NT2/D1 (cell line): ENCODE data around the gene RB1.

Experiments used
- DNase-seq: peaks from one replicate; pipeline ENCODE4 v3.0.0-alpha.2; 2011; ENCODE audit warnings: low read depth, low spot score
- H3K27me3 ChIP-seq: 2 replicates; pipeline ENCODE4 v1.6.0; 2011; ENCODE audit warnings: mild to moderate bottlenecking; ENCODE audit not compliant: insufficient read length, insufficient read depth
- H3K36me3 ChIP-seq: 2 replicates; pipeline ENCODE4 v1.6.1; 2011; ENCODE audit warnings: mild to moderate bottlenecking, low read length, mixed read lengths; ENCODE audit not compliant: insufficient read depth, insufficient read length
- H3K4me1 ChIP-seq: 2 replicates; pipeline ENCODE4 v1.5.1; 2011; ENCODE audit not compliant: insufficient read depth, insufficient read length
- H3K4me3 ChIP-seq: 2 replicates; pipeline ENCODE4 v1.5.1; 2011; ENCODE audit warnings: low read depth; ENCODE audit not compliant: insufficient read length
- H3K9ac ChIP-seq: 2 replicates; pipeline ENCODE4 v1.6.0; 2011; ENCODE audit warnings: low read depth; ENCODE audit not compliant: insufficient read length
- H3K9me3 ChIP-seq: 2 replicates; pipeline ENCODE4 v1.5.1; 2011; ENCODE audit warnings: mild to moderate bottlenecking, low read length; ENCODE audit not compliant: insufficient read depth
- SUZ12 ChIP-seq: IDR thresholded peaks from 2 replicates; pipeline ENCODE4 v1.6.1; 2011; ENCODE audit not compliant: insufficient read length, insufficient read depth; ENCODE audit errors: extremely low read depth
- YY1 ChIP-seq: IDR thresholded peaks from 2 replicates; pipeline ENCODE4 v1.6.1; 2011; ENCODE audit not compliant: insufficient read length, insufficient read depth
- ZNF274 ChIP-seq: IDR thresholded peaks from 2 replicates; pipeline ENCODE4 v1.6.1; 2011; ENCODE audit warnings: mild to moderate bottlenecking, low read depth, low read length

The RB1 gene

GRCh38 chr13:48263196-48263595 is 40.4 kb upstream of the RB1 start:
- Histone ChIP-seq H3K27me3 (no peaks in the 10 kb centered on the region), H3K9ac (no peak overlapping the region), H3K9me3 (no peaks in the 10 kb centered on the region), H3K36me3 (peaks cover 59% of the 10 kb centered on the region), H3K4me1 (peaks cover 6% of the 10 kb centered on the region), H3K4me3 (no peak overlapping the region)
- TF ChIP-seq SUZ12 (no peak), ZNF274 (no peak), YY1 (no peak)
- DNase-seq = peak; percentile 5

DNA sequence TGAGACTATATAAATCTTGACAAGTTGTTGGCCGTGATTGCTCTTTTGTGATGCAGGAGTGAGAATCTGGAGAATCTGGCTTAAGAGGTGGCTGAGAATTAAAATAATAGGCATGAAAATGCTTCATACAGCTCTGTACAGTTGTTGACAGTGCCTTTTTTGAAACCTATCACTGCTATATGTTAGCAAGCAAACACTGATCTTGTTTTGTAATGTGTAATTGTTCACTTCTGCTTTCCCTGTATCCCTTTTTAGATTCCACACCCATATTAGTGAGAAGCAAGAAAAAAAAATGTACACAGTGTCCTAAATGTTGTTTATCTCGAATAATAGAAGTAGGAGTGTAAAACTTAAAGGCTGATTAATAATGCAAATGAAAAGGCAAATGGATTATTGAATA is 39.5 kb upstream of the RB1 start:
- H3K4me3 ChIP-seq = no peak overlapping the region

GRCh38 chr13:48265217-48265815 is 38.2 kb upstream of the RB1 start:
- peaks cover 49% of the 10 kb centered on the region for H3K36me3 ChIP-seq
- no peak overlapping the region for H3K9ac ChIP-seq
- no peak for DNase-seq
- TF ChIP-seq YY1 (no peak), SUZ12 (no peak), ZNF274 (no peak)
- no peak overlapping the region for H3K4me3 ChIP-seq
- H3K9me3 ChIP-seq = no peaks in the 10 kb centered on the region
- H3K27me3 ChIP-seq = no peaks in the 10 kb centered on the region
- peaks cover 6% of the 10 kb centered on the region for H3K4me1 ChIP-seq

More for the DNA sequence above, 39.5 kb upstream of the RB1 start:
- DNase-seq = no peak
- Histone ChIP-seq H3K9ac (no peak overlapping the region), H3K27me3 (no peaks in the 10 kb centered on the region), H3K4me1 (peaks cover 6% of the 10 kb centered on the region), H3K36me3 (peaks cover 52% of the 10 kb centered on the region), H3K9me3 (no peaks in the 10 kb centered on the region)
- TF ChIP-seq SUZ12 (no peak), ZNF274 (no peak), YY1 (no peak)

DNA sequence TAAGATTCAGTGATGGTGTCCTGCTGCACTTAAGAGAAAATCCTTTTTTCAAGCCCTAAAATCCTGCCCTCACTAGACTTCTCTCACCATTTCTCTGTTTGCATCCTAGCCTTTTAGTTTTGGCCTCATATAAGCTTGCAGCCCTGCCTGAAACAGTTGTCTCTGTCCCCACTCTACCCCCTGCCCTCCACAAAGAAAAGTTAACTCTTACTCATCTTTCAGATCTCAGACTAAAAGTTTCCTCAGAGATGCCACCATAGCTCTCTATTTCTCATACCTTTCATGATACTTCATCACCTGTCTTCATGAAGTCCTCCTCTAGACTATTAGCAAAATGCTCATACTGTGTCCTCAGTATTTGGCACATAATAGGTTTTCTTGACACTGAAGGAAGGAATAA is 37.4 kb upstream of the RB1 start:
- no peak for TF ChIP-seq ZNF274
- no peak for TF ChIP-seq SUZ12
- no peak for TF ChIP-seq YY1
- Histone ChIP-seq H3K36me3 (peaks cover 40% of the 10 kb centered on the region), H3K4me1 (peaks cover 6% of the 10 kb centered on the region), H3K9ac (no peak overlapping the region), H3K9me3 (no peaks in the 10 kb centered on the region), H3K4me3 (no peak overlapping the region), H3K27me3 (no peaks in the 10 kb centered on the region)
- no peak for DNase-seq

DNA sequence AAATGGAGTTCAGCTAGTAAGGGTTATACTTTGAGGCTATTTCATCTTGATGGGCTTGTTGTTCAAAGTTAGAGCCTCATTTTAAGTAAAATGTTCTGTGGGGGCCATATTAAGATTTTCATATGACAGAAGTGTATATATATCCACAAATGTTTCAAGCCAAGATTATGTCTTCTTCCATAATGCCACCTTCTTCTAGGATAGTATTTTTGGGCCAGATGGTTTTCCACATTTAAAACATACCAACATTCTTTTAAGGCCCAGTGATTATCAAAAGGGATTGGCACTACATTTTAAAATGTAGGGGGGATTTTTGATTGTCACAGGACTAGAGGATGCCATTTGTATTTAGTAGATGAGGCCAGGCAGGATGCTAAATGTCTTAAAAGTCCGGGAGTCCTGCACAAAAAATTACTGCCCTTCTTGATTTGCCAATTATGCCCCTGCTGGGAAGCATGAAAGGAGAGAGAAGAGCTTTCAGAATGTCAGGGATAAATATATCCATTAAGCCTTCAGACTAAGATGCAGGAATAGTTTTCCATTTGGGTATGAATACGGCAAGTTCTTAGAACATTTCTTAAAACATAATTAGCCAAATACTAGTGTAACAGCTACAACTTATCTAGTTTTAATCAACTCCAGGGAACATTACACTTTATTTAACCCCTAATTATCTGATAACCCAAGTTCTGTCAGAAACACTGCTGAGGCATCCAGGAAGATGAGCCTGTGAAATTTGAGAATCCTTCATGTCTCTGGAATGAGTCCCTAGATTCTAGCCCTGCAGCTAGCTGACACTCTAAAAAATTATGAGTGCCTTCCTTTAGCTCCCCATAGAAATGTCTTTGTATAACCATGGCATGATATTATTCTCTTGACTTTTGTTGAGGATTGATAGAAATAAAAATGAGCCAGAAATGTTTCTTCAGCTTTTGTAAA is 36.6 kb upstream of the RB1 start:
- H3K9me3 ChIP-seq = no peaks in the 10 kb centered on the region
- H3K4me1 ChIP-seq = peaks cover 6% of the 10 kb centered on the region
- H3K27me3 ChIP-seq = no peaks in the 10 kb centered on the region
- peaks cover 34% of the 10 kb centered on the region for H3K36me3 ChIP-seq
- DNase-seq = no peak
- TF ChIP-seq ZNF274 (no peak), YY1 (no peak), SUZ12 (no peak)
- no peak overlapping the region for H3K9ac ChIP-seq
- H3K4me3 ChIP-seq = no peak overlapping the region

GRCh38 chr13:48268019-48268418 is 35.5 kb upstream of the RB1 start:
- TF ChIP-seq ZNF274 (no peak), YY1 (no peak), SUZ12 (no peak)
- Histone ChIP-seq H3K9me3 (no peaks in the 10 kb centered on the region), H3K4me1 (peaks cover 3% of the 10 kb centered on the region), H3K4me3 (no peak overlapping the region), H3K27me3 (no peaks in the 10 kb centered on the region), H3K9ac (no peak overlapping the region), H3K36me3 (peaks cover 23% of the 10 kb centered on the region)
- no peak for DNase-seq

- Histone ChIP-seq H3K4me1 (no peaks in the 10 kb centered on the region), H3K9ac (no peak overlapping the region), H3K36me3 (peaks cover 4% of the 10 kb centered on the region), H3K4me3 (no peak overlapping the region), H3K27me3 (no peaks in the 10 kb centered on the region), H3K9me3 (no peaks in the 10 kb centered on the region)
- DNase-seq = no peak
- TF ChIP-seq YY1 (no peak), SUZ12 (no peak), ZNF274 (no peak)
Observed at GRCh38 chr13:48273346-48273745, 30.2 kb upstream of the RB1 start.
